Stimulated activated CD8-positive, alpha-beta memory T cell treated with anti-CD3 and anti-CD28 coated beads, Interleukin-12 subunit alpha, Interleukin-12 subunit beta, amount 100 ng/mL, for 4 hours (primary cell): ENCODE data around the gene RIPOR3.
"Not testable (repeated sequence)": the region's sequence is repeated elsewhere in the genome, so short reads cannot be mapped to it uniquely, and the experiment has no call there.

Experiments
- DNase-seq: peaks from one replicate; pipeline ENCODE4 v3.0.0-alpha.2; 2020; ENCODE audit warnings: low read depth

The RIPOR3 gene

DNA sequence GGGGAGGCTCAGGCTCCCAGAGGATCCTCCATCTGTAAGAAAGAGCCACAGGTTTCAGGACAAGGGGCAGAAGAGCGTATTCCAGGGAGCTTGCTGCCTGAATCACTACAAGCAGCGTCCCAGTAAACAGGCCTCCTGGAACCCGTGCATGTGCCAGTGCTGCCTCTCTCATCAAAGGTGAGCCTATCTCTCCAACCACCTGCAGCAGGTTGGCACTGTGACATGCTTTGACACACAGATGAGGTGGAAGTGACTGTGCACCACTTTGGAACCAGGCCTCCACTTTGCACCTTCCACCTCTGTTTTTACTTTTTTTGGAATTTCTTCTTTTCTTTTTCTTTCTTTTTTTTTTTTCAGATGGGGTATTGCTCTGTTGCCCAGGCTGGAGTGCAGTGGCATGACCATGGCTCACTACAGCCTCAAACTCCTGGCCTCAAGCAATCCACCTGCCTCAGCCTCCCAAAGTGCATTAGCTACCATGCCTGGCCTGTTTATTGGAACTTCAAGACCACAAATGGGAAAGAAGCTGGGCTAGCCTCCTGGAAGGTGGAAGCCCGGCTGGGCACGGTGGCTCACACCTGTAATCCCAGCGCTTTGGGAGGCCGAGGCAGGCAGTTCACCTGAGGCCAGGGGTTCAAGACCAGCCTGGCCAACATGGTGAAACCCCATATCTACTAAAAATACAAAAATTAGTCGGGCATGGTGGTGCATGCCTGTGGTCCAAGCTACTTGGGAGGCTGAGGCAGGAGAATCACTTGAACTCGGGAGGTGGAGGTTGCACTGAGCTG lies 12.5 kb upstream of the RIPOR3 start:
- DNase-seq: not testable (repeated sequence)

DNA sequence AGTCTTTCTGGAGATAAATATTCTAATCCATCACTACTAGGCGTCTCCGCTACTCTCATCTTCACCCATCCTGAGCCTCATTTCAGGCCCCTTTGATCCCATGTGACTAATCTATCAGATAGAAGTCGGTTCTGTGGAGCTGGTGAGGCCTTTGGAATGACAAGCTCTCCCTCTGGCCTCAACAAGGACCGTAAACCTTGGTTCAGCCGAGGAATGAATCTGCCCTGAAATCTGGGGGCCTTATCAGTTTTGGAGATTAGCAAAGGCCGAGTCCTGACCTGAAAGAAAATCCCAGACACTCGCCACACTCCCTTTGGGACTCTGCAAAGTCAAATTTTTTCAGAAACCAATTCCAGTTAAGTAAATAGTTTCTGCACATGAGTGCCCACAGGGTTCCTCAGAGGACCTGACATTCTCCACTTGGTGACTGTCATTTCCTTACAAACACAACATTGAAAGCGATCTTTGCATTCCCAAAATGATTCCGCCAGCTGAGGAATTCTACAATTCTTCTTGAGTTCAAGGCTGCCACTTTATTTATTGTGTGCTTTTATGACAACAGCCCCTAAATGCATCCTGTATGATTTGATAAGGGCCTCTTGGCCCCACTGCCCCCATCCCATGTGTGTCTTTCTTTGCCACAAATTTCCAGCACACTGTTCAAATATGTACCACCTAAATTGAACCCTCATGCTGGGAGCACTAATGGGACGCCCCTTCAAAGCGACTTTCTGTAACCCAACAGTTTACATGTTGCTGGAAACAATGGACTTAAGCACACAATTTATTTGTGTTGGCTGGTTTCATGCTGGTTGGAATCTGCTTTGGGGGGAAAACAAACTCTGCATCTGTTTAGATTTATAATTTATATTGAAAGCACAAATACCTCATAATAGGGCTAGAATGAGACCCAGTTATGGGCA lies 10.0 kb upstream of the RIPOR3 start:
- no peak for DNase-seq

DNA sequence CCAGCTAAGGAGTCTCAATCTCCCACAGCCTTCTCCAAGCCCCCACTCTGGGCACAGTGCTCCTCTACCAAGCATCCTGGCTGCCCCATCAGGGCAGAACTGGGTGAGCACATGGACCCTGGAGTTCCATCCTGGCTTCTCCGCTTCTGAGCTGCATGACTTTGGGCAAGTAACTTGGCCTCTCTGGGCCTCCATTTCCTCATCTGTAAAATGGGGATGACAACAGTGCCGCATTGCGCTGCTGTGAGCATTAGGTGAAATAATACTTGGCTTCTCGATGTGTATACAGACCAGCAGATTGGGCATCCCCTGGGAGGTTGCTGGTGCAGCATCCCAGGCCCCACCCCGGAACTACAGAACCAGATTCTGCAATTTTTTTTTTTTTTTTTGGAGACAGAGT lies 8.3 kb upstream of the RIPOR3 start:
- DNase-seq: no peak

DNA sequence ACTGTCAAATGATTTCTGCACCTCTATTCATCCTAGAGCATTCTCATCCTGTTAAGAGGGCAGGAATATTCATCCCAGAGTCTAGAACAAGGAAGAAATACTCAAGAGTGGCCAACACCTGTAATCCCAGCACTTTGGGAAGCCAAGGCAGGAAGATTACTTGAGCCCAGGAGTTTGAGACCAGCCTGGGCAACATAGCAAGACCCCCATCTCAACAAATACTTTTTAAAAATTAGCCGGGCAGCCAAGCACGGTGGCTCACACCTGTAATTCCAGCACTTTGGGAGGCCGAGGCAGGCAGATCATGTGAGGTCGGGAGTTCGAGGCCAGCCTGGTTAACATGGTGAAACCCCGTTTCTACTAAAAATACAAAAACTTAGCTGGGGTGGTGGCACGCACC lies 6.9 kb upstream of the RIPOR3 start:
- not testable (repeated sequence) for DNase-seq

DNA sequence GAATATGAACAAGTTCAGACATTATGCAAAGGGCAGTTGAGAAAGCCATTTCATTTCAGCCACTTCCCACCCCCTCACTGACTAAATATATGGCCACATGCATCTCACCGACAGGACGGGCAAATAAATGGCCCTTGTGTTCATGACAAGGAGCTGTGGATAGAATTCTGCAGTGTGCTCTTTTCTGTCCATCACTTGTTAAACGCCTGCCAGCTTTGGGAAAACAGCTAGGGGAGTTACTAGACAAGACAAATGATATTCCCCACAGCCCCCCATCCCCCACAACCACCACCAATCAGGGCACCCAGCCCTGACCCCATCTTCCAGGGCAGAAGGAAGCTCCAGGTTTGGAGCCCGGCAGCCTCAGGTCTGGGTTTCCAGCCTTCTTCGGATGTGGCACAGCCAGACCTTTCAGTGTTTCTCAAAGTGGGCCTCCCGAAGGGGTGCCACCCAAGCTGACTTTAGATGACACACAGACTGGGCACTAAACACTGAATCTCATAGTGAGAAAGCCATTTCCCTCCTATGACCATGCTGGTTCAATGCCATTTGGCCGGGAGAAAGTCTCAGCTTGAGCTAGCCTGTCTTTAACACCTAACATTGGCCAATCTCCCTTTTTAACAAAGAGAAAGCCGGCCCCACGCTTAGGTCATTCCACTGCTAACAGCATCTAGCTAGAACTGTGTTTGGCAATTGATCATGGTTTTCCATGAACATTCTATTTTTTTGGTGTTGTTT lies 4.0 kb upstream of the RIPOR3 start:
- DNase-seq: no peak

DNA sequence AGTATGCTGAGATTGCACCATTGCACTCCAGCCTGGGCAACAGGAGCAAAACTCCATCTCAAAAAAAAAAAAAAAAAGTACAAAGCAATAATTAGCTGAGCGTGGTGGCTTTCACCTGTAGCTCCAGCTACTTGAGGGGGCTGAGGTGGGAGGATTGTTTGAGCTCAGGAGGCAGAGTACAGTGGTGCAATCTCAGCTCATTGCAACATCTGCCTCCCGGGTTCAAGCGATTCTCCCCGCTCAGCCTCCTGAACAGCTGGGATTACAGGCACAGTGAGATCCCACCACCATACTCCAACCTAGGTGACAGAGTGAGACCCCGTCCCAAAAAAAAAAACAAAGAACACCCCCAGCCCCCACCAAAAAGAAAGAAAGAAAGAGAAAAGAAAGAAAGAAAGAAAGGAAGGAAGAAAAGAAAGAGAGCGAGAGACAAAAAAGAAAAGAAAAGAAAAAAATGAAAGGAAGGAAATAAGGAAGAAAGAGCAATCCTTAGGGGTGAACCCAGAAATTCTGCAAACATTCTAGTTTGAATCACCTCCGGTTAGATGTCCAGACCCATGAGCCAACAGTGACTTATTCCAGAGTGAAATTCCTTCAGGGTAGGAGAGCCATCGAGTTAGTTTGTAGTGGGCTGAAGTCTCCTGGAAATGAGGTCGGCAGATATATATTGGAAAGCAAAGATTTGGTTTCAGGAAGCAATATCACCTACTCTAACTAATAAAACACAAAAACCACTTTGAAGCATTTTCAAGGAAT lies 3.2 kb upstream of the RIPOR3 start:
- no peak for DNase-seq

DNA sequence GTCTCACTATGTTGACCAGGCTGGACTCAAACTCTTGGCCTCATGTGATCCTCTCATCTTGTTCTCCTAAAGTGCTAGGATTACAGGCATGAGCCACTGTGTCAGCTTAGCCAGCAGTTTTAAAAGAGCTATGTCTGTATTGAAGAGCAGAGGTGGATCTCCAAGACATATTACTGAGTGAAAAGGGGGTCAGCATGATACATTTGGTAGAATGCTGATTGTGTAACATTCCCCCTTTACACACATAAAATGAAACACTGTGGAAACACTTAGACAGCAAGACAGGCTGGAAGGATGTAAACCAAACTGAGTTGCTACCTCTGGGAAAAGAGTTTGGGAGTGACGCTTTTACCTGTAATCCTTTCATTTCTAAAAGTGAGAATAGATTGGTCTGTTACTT lies 1.7 kb upstream of the RIPOR3 start:
- no peak for DNase-seq

DNA sequence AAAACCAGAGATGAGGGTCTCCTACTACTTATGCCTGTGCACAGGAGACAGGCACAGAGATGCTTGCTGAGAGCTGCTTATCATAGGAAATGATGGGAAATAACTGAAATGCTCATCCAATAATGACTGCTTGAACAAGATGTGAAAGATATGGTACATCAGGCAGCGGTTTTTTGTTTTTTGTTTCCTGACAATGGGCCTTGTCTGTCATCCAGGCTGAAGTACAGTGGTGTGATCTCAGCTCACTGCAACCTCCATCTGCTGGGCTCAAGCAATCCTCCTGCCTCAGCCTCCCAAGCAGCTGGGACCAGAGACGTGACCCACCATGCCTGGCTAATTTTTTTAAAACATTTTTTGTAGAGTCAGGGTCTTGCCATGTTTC lies 1.2 kb upstream of the RIPOR3 start:
- DNase-seq: no peak

DNA sequence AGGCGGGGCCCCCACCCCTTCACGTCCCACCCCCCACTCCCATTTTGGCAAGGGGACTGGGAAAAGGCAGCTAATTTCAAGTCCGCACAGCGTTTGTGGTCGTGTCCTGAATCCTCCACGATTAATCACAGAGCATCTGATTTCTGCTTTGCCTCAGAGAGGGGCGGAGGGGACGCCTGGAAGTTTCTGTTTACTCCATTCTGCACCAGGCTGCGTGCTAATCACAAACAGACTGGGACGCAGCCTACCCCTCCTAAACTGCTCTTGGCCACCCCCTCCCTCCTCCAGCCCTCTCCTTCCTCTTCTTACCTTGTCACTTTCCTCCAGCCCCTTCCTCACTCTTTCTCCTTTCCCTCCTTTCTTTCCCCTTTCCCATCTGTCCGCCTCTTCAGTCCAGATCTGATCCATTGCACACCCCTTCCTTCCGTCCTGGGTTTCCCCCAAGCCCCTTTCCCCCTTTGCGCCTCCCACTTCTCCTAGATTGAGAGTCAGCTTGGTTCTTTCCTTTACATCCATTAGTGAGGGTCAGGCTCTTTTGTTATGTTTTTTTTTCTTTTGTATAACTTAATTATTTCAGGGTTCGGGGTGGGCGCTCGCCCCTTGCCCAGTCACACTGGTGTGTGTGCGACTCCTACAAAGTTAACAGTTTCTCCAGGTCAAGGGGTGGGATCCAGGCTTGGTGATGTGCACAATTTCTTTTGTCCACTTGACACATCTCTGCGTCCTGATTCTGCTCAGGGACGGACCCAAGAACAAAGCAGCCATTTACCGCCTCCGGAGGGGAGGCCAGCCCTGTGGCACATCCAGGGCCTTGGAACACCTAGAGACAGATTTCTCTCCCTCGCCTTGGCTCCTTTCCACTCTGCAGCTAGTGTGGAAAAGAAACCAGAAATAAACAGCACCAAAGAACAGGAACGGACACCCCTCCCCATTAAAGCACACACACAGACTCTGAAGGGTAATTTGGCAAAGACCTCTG lies 520 bp upstream of the RIPOR3 start:
- DNase-seq: no peak

DNA sequence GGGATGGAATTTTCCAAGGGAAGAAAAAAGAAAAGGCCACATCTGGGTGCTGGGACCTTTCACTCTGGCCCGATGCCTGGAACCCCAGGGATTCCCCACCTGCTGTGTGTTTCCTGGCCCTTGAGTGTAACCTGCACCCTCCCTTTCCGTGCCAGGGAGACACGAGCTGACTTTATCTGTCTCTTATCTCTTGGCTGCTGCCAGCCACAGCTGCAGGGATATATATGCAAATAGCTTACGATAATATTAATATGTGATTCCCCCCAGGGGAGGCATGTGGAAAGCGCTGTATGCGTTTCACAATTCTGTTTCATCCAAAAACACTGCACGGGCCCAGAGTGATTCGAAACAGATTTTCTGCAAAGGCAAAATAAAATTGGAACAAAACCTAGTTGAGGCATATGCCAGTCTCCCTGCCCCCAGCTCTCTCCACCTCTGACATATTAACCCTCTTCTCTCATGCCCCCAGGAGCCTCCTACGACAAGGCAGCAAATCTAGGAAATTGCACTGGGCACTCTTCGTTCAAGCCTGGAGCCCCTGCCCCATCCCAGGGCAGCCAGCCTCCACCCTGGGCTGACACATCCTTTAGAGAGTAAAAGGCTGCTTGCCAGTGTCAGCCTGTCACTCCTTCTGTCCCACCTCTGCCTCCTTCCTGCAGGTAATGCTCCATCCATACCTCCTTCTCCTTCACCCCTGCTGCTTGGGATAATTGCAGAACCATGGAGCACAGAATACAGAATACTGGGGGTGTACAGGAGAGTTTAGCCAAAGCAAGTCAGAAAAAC lies 1.3 kb downstream of the RIPOR3 start:
- DNase-seq: no peak

DNA sequence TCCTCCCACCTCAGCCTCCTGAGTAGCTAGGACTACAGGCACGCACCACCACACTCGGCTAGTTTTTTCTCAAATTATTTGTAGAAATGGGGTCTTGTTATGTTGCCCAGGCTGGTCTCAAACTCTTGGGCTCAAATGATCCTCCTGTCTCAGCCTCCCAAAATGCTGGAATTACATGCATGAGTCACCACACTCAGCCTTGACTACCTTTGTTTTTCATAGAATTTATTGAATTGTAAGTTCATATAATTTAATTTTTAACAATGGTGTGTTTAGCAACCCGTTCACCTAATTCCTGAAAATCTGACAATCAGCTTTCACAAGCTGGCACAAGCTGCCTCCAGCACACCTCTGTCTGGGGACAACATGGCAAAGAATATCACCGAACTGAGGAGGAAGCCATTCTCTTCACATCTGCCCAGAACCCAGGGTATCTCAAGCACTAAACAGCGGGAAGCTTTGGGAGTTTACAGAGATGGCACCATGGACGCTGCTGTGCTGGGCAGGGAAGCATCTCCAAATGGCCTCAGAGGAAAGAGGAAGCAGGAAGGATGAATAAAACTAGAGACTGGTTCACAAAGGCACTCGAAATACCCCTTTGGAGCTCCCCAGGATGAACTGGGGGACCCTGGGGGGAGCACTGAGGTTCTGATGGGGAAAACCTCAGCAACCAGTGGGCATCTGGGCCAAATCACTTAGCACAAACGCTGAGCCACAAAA lies 2.9 kb downstream of the RIPOR3 start:
- DNase-seq: no peak

DNA sequence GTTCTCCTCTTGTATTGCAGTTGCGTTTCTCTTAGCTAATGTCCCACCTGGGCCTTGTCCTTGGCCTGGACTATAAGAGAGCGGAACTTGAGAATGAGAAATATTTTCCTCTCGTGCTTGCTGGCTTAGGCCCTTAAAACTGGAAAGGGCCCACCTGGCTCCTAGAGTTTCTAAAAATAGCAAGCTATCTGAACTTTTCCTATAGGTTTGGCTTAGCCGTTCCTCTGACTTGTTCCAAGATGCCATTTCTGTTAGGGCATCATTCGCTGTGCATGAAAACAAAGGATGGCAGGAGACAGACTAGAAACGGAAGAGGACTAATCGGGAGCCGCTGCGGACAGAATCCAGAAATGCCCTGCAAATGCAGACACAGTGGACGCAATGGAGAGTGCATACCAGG lies 4.5 kb downstream of the RIPOR3 start:
- DNase-seq: no peak

DNA sequence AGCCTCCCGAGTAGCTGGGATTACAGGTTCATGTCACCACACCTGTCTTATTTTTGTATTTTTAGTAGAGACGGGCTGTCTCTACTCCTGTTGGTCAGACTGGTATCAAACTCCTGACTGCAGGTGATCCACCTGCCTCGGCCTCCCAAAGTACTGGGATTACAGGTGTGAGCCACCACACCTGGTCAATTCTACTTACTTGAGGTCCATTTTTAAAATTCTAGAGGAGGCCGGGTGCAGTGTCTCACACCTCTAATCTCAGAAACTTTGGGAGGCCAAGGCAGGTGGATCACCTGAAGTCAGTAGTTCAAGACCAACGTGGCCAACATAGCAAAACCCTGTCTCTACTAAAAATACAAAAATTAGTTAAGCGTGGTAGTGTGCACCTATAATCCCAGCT lies 7.8 kb downstream of the RIPOR3 start:
- no peak for DNase-seq

DNA sequence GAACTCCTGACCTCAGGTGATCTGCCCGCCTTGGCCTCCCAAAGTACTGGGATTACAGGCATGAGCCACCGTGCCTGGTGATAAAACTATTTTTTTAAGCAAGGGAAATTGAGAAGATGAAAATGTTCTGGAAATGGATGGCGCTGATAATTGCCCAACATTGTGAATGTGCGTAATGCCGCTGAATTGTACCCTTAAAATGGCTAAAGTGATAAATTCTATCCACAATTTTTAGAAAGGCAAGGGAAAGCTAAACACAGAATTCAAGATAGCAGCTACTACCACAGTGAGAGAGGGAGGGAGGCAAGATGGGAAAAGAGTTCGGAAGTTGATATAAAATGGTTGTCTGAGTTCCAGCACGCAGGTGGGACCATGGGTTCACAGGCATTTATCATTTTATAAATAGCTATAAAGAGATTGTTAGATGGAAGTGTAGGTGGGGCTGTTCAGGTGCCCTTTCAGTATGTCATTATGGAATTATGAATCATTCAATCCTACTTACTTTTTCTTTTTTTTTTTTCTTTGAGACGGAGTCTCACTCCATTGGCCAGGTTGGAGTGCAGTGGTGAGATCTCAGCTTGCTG lies 8.3 kb downstream of the RIPOR3 start:
- no peak for DNase-seq

DNA sequence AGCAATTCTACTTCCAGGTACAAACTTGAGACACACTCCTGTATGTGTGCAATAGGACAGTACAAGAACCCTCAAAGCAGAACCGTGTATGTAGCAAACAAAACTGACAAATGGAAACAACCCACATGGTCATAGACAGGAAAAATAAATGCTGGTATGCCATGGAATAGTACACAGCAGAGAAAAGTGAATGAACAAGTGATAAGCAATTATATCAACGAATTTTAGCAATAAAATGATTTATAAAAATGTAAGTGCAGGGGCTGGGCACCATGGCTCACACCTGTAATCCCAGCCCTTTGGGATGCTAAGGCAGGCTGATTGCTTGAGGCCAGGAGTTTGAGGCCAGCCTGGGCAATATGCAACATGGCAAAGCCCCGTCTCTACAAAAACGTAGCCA lies 9.3 kb downstream of the RIPOR3 start:
- DNase-seq: no peak

DNA sequence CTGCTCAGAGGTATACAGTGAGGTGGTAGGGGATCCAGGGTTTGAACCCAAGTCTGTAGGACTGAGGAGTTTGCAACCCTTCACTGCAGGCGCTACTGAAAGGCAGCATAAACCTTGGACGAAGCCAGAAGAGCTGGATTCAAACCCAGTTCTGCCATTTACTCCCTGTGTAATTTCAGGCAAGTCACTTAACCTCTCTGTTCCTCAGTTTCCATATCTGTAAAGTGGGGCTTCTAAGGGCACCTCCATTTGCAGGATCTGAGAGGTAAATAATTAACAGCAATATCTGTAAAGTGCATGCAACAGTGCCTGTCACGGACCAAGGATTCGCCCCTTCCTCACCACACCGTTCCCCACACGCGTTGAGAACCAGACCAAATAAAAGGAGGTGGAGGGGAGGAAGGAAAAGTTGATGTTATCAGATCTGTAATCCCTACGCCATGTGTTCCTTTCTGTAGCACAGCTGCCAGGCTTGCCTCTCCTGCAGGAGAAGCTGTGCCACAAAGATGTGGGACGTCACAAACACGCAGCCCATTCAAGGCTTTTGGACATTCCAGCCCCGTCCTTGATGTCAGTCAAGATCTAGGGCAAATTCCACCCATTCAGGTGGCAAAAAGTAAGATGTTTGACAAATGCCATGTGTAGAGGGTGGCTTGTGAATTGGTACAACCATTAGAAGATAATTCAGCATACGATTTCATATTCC lies 9.8 kb downstream of the RIPOR3 start:
- DNase-seq: no peak

DNA sequence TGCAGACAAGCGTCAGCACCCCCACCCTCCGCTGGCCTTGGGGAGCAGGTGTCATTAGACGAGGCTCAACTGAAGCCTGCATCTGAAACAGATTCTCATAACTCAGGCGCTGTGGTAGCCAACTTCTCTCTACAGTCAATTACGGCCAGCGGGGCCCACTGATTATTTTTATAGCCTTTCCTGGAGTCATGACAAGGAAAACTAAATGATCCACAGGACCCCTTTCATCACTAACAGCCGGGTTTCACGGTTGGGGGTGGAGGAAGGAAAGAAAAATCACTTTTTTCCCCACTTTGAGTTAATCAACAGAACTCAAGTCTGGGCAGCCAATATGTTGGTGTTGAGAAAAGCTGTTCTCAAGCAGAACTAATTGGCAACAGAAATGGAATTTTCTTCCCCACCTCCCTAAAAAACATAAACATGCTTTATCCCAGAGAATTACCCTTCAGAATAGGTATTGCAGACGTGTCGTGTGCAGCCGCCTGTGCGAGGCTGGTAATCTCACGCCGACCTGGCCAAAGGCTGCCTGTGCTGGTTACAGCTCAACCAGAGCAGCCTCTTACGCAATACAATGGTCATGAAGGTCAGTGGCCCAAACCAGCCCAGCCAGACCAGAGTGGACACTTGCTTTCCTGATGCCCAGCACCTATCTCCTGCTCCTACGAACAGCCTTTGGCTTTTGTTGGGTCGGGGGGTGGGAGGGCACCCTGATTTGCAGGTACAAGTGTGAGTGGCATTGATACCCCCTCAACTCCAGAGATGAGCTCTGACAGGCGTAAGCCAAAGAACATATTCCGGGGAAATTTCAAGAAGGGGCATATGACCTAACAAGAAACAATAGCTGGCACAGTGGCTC lies 11.0 kb downstream of the RIPOR3 start:
- no peak for DNase-seq
